Left cardiac atrium (tissue), 4 donors: Measurements from ENCODE around the gene UNC45A. TPM values are rescaled to one million over a fixed set of nuclear protein-coding genes. Genes with fewer than 3 reads are reported as not detected.
"Not testable (repeated sequence)": the region's sequence is repeated elsewhere in the genome, so short reads cannot be mapped to it uniquely, and the experiment has no call there.

Experiments used
- ATAC-seq, 2 donors: fragments of 200-7000 bp; cut with Tn5 transposase; one replicate each; pipeline ENCODE4 v1.9.1; 2020; ENCODE audit warnings: mild to moderate bottlenecking in 2 of 2, moderate library complexity in 2 of 2
- DNase-seq: peaks from one replicate; pipeline ENCODE4 v3.0.0-alpha.2; 2020
- intact Hi-C, 2 donors: fragments of 100-400 bp; cut with DNase I; formaldehyde crosslinking; loops; one replicate each; pipeline versions ENCODE4 v1.14.1 to v1.15.1; 2022 to 2023
- long read RNA-seq: library from polyadenylated mRNA; unstranded; transcript quantifications from one replicate; pipeline ENCODE4 v2.0.0, GENCODE V29; 2021
- total RNA-seq, 2 donors: library from RNA; stranded (reverse); fragmentation: NEBNext Ultra II Directional; extraction: Animal tissue kit (Norgen Biotek cat#: 25700); gene quantifications; one replicate each; pipeline ENCODE4 v1.2.1, GENCODE V29; 2021
- donor health status: DM: no; HTN: yes; CAD: no.
- donor health status: DM: no; HTN: yes; CAD: no; lungs with severe emphysema.
- donor health status: DM: yes; HTN: yes; CAD: no.
- donor health status: Dilated cardiomyopathy.

Gene UNC45A
- 10 to 100 TPM; 27.3 to 29.5 TPM for total RNA-seq
- long read RNA-seq, transcript UNC45A-202 (20 exons, 3,252 nt), result major isoform, 8 of 27 reads
- long read RNA-seq, partial matches to known transcripts, result 13 of 27 reads
- long read RNA-seq, other reads (novel, unspliced or antisense), result 6 of 27 reads

- intact Hi-C loops, result no loop called here
- peak; percentile 87 to 92 for ATAC-seq
- DNase-seq, result peak; percentile 95
These were observed at the start of gene UNC45A for GRCh38 chr15:90934949-90935751. Gene UNC45A, plus strand, starts transcription at chr15:90935285. Its CDS starts 40 bp downstream, at chr15:90935325.

GRCh38 chr15:90885432-90886290, 49.4 kb upstream of the UNC45A start:
- ATAC-seq (peak; percentile 52 to 62), DNase-seq (peak; percentile 82)
- intact Hi-C loops, result loop anchor here (1.0 to 2.0 kb wide), 2 partner anchors 237 kb away; no protein-coding TSS in a partner anchor

- no peak for DNase-seq
- intact Hi-C loops, result loop anchor here (1.0 to 2.0 kb wide), 2 partner anchors 237 to 238 kb away; no protein-coding TSS in a partner anchor
- no peak for ATAC-seq
These were observed 48.8 kb upstream of the UNC45A start for GRCh38 chr15:90886291-90886614.

GRCh38 chr15:90887037-90887481, 48.0 kb upstream of the UNC45A start:
- DNase-seq (no peak), ATAC-seq (no peak)
- intact Hi-C loops, result loop anchor here in 1 of 2 donors (2.0 kb wide), 1 partner anchor 238 kb away; no protein-coding TSS in a partner anchor

- no peak for ATAC-seq
- DNase-seq, result no peak
- intact Hi-C loops, result no loop called here
These were observed 45.8 kb upstream of the UNC45A start for GRCh38 chr15:90889313-90889730.

- ATAC-seq, result no peak
- DNase-seq, result no peak
- intact Hi-C loops, result no loop called here
These were observed 45.2 kb upstream of the UNC45A start for GRCh38 chr15:90889736-90890456.

- ATAC-seq (no peak), DNase-seq (no peak)
- intact Hi-C loops, result no loop called here
These were observed 44.2 kb upstream of the UNC45A start for GRCh38 chr15:90890839-90891238.

GRCh38 chr15:90891346-90891949, 43.6 kb upstream of the UNC45A start:
- DNase-seq (no peak), ATAC-seq (no peak)
- intact Hi-C loops, result no loop called here

GRCh38 chr15:90892023-90892422, 43.1 kb upstream of the UNC45A start:
- DNase-seq (no peak), ATAC-seq (no peak)
- intact Hi-C loops, result no loop called here

GRCh38 chr15:90892498-90893174, 42.4 kb upstream of the UNC45A start:
- ATAC-seq (no peak), DNase-seq (no peak)
- intact Hi-C loops, result no loop called here

GRCh38 chr15:90893175-90894090, 41.7 kb upstream of the UNC45A start:
- intact Hi-C loops, result no loop called here
- ATAC-seq (no peak), DNase-seq (no peak)

GRCh38 chr15:90895571-90896117, 39.4 kb upstream of the UNC45A start:
- ATAC-seq (no peak), DNase-seq (no peak)
- intact Hi-C loops, result no loop called here

- ATAC-seq, DNase-seq, intact Hi-C loops: not testable (repeated sequence)
These were observed 37.9 kb upstream of the UNC45A start for GRCh38 chr15:90897131-90897655.

- no peak for ATAC-seq
- DNase-seq, result peak; percentile 23
- intact Hi-C loops, result loop anchor here in 1 of 2 donors (2.0 kb wide), 1 partner anchor 31 kb away; the partner anchor contains the start of gene HDDC3
These were observed 33.7 kb upstream of the UNC45A start for GRCh38 chr15:90901175-90902039.

GRCh38 chr15:90902040-90902839, 32.8 kb upstream of the UNC45A start:
- intact Hi-C loops, result loop anchor here in 1 of 2 donors (2.0 kb wide), 1 partner anchor 31 kb away; the partner anchor contains the start of gene HDDC3
- peak; percentile 92 to 94 for ATAC-seq
- DNase-seq, result peak; percentile 76
